NCI-H526 treated with DMSO at 0.1 percent for 48 hours (cell line): ENCODE measurements around the gene HIC2.
"Not testable (repeated sequence)": the region's sequence is repeated elsewhere in the genome, so short reads cannot be mapped to it uniquely, and the experiment has no call there.

Experiments used
- DNase-seq: peaks from one replicate; lab custom pipeline; 2025; lab: John Stamatoyannopoulos, UW

HIC2 gene

DNA sequence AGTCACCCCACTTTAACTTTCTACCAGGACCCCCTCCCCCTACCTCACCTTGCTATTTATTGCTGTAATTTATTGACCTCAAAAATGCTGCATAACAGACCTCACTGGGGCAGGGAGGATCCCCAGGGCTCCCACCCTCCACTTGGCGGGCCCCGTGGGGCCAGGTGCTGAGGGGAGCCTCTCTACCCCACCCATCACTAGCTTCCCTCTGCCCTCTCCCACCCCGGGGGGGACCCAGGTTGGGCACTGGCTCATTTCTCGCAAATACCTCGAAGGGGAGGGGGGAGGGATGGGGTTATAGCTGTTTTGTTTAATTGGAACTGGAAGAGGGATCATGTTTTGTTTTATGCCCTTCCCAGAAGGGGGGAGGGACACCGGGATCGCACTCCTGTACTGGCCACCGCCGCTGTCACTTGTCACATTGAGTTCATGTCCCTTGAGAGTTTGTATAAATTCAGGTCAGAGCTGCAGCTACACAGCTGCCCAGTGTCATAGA lies 33.7 kb downstream of the HIC2 start:
- DNase-seq, result no peak

- no peak for DNase-seq
These were observed 34.7 kb downstream of the HIC2 start for GRCh38 chr22:21451545-21452520.

GRCh38 chr22:21452666-21453065 lies 35.5 kb downstream of the HIC2 start:
- not testable (repeated sequence) for DNase-seq

- not testable (repeated sequence) for DNase-seq
These were observed 37.8 kb downstream of the HIC2 start for GRCh38 chr22:21454998-21455333.

GRCh38 chr22:21455334-21456089 lies 38.3 kb downstream of the HIC2 start:
- no peak for DNase-seq

DNA sequence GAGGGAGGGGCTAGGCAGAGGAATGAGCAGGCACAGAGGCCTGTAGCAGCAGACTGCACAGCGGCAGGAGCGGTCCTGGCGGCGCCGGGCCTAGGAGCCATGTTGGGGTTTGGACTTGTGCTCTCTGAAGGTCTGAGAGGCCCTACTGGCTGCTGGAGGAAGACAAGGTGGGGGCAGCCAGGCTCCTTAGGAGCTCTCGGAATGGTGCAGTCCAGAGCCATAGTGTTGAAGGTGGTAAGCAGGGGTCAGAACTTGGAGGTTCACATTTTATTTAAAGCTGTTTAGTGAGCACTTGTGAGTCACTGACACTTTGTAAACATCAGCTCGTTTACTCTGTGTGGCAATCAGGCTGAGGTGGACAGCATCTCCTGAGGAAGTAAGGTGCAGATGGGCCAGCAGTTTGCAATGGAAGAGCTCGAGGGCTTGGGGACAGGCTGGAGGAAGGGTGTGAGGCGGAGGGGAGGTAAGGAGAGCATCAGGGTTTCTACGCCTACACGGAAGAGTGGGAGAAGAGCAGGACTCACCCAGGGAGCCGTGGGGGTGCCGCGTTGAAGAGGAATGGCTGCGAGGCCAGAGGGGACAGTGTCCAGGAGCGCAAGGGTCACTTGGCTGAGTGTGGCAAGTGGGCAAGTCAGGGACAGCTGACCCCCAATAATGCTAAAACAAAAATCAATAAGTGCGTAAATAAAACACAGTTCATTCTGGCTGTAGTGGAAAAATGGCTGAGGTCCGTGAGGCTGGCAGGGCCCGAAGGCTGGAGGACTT lies 40.0 kb downstream of the HIC2 start:
- DNase-seq, result no peak

DNA sequence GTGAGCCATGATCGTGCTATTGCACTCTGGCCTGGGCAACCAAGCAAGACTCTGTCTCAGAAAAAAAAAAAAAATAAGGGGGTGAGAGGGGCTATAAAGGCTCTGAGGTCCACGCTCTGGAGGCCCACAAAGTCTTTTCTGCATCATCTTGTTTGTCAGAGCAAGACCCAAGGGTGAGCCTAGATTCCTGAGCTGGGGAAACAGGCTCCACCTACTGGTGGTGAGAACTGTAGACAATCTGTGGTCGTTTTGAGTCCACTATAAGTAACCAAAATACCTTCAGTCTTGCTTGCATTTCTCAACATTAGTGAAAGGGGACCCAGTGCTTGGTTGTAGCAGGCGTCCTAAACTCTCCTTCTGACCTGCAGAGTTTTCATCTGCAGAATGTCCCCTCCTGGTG lies 45.5 kb downstream of the HIC2 start:
- not testable (repeated sequence) for DNase-seq

- DNase-seq, result not testable (repeated sequence)
These were observed 50.4 kb downstream of the HIC2 start, which contains the start of gene TMEM191C for GRCh38 chr22:21467337-21468193. TMEM191C (plus strand) TSS chr22:21467387; CDS start chr22:21467460, 73 bp downstream.

GRCh38 chr22:21468194-21469096 lies 51.3 kb downstream of the HIC2 start:
- not testable (repeated sequence) for DNase-seq

DNA sequence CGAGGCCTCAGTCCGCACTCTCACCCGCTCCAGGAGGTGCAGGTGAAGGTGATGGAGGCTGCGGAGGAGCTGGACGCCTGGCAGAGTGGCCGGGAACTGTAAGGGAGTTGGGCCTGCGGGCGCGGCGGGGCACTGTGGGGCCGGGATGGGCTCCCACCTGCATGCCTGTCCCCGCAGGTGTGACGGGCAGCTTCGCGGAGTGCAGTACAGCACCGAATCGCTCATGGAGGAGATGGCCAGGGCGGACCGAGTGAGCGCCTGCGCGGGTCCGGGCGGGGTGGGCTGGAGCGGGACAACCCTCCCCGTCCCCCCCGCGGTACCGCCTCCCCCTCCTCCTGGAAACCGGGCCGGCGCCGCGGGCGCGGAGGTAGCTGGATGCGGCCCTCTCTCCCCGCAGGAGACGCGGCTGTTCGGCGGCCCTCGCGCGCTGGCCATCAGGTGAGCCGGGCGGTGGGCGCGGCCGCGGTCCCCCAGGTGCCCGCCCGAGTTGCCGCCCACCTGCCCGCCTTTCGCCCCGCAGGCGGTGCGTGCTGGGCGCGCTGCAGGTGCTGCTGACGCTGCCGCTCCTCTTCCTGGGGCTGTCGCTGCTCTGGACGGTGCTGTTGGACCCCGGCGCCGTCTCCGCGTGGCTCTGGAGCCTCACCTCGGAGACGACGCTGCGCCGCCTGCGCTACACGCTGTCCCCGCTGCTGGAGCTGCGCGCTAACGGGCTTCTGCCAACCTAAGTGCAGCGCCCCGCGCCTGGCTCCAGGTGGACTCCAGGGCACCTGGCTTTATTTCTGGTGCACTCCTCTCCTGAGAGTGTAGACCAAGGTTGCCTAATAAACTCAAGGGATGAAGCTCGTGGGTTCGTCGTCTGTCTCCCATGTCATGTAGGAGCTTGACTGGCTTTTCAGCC lies 52.2 kb downstream of the HIC2 start:
- DNase-seq, result not testable (repeated sequence)

DNA sequence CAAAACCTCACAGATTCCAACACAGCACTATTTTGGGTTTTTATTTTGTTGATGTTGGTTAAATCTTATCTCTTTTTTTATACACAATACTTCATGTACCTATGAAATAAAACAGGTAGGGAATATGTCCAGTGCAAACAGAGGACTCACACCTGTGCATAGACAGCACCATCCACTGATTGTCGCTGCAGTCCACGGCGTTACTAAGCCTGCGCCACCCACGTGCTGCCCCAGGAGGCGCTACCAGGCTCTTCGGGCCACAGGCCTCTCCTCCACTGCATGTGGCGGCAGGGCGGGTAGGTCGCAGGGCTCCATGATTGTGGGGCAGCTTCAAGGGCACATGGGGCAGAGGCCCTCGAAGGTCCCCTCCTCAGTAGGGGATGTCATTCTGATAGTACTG lies 55.8 kb downstream of the HIC2 start:
- not testable (repeated sequence) for DNase-seq

GRCh38 chr22:21473664-21474063 lies 56.5 kb downstream of the HIC2 start:
- DNase-seq, result not testable (repeated sequence)

- DNase-seq, result not testable (repeated sequence)
These were observed 66.9 kb downstream of the HIC2 start for GRCh38 chr22:21484039-21484438.

GRCh38 chr22:21487723-21488122 lies 70.6 kb downstream of the HIC2 start:
- DNase-seq, result not testable (repeated sequence)

DNA sequence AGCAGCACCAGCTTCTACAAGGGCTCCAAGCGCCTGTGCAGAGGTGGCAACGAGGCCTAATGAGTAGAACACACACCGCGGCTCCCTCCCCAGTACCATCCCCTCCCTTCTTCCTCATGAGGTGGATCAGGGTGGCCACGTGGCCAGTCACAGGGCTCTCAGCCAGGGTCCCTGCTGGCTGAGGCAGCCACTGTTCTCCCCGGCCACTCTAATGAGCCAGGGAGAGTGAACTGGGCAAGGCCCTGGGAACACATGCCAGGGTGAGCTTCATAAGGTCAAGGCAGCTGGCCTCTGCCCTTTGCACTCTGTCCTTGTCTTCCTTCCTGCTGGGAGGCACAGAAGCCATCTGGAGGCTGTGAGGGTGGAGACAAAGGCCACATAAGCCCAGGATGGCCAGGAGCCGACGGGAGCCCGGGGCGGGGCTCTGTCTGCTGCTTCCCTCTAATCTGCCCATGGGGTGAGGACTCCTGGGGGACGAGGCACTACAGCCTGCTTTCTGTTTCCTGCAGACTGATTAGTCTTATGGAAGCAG lies 72.0 kb downstream of the HIC2 start:
- DNase-seq, result not testable (repeated sequence)

- not testable (repeated sequence) for DNase-seq
These were observed 73.4 kb downstream of the HIC2 start for GRCh38 chr22:21490556-21490955.

DNA sequence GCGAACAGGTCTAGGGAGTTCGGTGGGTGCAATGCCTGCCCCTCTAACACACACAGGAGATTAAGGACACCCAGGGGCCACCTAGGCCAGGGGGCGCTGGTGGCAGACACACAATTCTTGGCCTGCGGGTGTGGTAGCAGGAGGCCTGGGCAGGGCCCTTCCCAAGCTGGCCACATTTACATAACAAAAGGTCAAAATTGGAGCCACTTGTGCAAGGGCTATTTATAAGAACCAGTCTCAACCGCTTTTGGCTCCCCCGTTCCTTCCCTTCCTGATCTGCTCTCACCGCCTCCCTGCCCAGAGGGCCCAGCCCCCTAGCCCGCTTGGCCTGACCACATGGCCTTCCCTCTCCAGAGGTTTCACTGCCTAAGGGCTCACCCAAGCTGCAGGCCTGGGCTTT lies 75.1 kb downstream of the HIC2 start:
- not testable (repeated sequence) for DNase-seq
